EH (cell line): ENCODE results near the gene PHOX2B.

ENCODE experiments used
- DNase-seq: peaks from one replicate; pipeline ENCODE4 v3.0.0-alpha.2; 2015; ENCODE audit warnings: low read depth

Gene PHOX2B

GRCh38 chr4:41748571-41749475 lies at the start of gene PHOX2B:
PHOX2B (minus strand) TSS chr4:41748725; CDS start chr4:41748610, 115 bp downstream.
- DNase-seq: no peak

- no peak for DNase-seq
These were observed 48.7 kb upstream of the PHOX2B start for GRCh38 chr4:41797260-41797659.

- DNase-seq: peak; percentile 42
These were observed 48.2 kb upstream of the PHOX2B start for GRCh38 chr4:41796545-41797210.

GRCh38 chr4:41795796-41796385 lies 47.4 kb upstream of the PHOX2B start:
- DNase-seq: no peak

- no peak for DNase-seq
These were observed 43.6 kb upstream of the PHOX2B start for GRCh38 chr4:41792166-41792565.

- DNase-seq: no peak
These were observed 43.0 kb upstream of the PHOX2B start for GRCh38 chr4:41791557-41791956.

- DNase-seq: no peak
These were observed 39.4 kb upstream of the PHOX2B start for GRCh38 chr4:41787931-41788330.

- no peak for DNase-seq
These were observed 37.1 kb upstream of the PHOX2B start for GRCh38 chr4:41785665-41786064.

GRCh38 chr4:41784191-41784979 lies 35.9 kb upstream of the PHOX2B start:
- no peak for DNase-seq

- no peak for DNase-seq
These were observed 27.9 kb upstream of the PHOX2B start for GRCh38 chr4:41776466-41776865.

- DNase-seq: no peak
These were observed 15.2 kb upstream of the PHOX2B start for GRCh38 chr4:41763729-41764128.

GRCh38 chr4:41758884-41759283 lies 10.4 kb upstream of the PHOX2B start:
- no peak for DNase-seq

GRCh38 chr4:41757521-41758156 lies 9.1 kb upstream of the PHOX2B start:
- no peak for DNase-seq

GRCh38 chr4:41753942-41754341 lies 5.4 kb upstream of the PHOX2B start:
- DNase-seq: no peak

- DNase-seq: no peak
These were observed 3.7 kb upstream of the PHOX2B start for GRCh38 chr4:41752081-41752836.

- DNase-seq: no peak
These were observed 3.0 kb upstream of the PHOX2B start for GRCh38 chr4:41751449-41752061.

- no peak for DNase-seq
These were observed 2.3 kb upstream of the PHOX2B start for GRCh38 chr4:41750626-41751448.

GRCh38 chr4:41750121-41750625 lies 1.6 kb upstream of the PHOX2B start:
- DNase-seq: no peak

- no peak for DNase-seq
These were observed 1.1 kb upstream of the PHOX2B start for GRCh38 chr4:41749631-41750039.
